ENCODE measurements around the gene LRP10. TPM values are rescaled to one million over a fixed set of nuclear protein-coding genes. Genes with fewer than 3 reads are reported as not detected.
A peak's percentile ranks its signal among the peaks of the same experiment; 100 is the strongest.

LRP10 gene
- total and polyA plus RNA-seq, 2 experiments from 2014 or later, result 56.2 to 117 TPM

DNA sequence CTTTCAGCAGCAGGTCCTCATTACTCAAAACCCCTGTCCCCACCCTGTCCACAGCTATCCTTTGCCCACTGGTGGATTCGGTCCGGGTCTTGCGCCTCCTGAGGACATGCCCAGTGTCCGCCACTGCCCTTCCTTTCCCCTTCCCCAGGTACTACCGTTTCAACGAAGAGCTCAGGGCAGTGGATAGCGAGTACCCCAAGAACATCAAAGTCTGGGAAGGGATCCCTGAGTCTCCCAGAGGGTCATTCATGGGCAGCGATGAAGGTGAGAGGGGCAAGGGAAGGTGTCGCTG, 26.5 kb upstream of the LRP10 start:
- Histone ChIP-seq H4K20me1 (ENCODE audit: insufficient read depth, poor library complexity, severe bottlenecking) (peaks cover 8% of the 10 kb centered on the region), H2AFZ (no peak overlapping the region), H3K4me1 (ENCODE audit: insufficient read depth) (peaks cover 35% of the 10 kb centered on the region), H3K36me3 (replicated peaks; ENCODE audit: insufficient read depth, low read depth) (no peaks in the 10 kb centered on the region), H3K27ac (no peak overlapping the region), H3K79me2 (peaks cover 22% of the 10 kb centered on the region), H3K27me3 (no peaks in the 10 kb centered on the region), H3K4me3 (no peak overlapping the region), H3K4me2 (no peak overlapping the region), H3K9me3 (ENCODE audit: low read depth) (no peaks in the 10 kb centered on the region), H3K9me2 (replicated peaks; ENCODE audit: insufficient read depth) (no peaks in the 10 kb centered on the region)
- TF ChIP-seq EZH2phosphoT487 (IDR thresholded peaks at IDR 0.05; ENCODE audit: low read depth, severe bottlenecking, unreplicated experiment), result no peak
- TF ChIP-seq, protein P1, sequence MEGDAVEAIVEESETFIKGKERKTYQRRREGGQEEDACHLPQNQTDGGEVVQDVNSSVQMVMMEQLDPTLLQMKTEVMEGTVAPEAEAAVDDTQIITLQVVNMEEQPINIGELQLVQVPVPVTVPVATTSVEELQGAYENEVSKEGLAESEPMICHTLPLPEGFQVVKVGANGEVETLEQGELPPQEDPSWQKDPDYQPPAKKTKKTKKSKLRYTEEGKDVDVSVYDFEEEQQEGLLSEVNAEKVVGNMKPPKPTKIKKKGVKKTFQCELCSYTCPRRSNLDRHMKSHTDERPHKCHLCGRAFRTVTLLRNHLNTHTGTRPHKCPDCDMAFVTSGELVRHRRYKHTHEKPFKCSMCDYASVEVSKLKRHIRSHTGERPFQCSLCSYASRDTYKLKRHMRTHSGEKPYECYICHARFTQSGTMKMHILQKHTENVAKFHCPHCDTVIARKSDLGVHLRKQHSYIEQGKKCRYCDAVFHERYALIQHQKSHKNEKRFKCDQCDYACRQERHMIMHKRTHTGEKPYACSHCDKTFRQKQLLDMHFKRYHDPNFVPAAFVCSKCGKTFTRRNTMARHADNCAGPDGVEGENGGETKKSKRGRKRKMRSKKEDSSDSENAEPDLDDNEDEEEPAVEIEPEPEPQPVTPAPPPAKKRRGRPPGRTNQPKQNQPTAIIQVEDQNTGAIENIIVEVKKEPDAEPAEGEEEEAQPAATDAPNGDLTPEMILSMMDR (IDR thresholded peaks at IDR 0.05; ENCODE audit: poor library complexity), result no peak
- TF ChIP-seq EZH2 (IDR thresholded peaks at IDR 0.05; ENCODE audit: borderline replicate concordance), result no peak
- WGBS (ENCODE audit: low lambda C conversion rate, missing lambda C conversion rate), result 92% methylated on average over 9 of the region's 9 CpGs
- no peak for DNase-seq (ENCODE audit: low spot score)

DNA sequence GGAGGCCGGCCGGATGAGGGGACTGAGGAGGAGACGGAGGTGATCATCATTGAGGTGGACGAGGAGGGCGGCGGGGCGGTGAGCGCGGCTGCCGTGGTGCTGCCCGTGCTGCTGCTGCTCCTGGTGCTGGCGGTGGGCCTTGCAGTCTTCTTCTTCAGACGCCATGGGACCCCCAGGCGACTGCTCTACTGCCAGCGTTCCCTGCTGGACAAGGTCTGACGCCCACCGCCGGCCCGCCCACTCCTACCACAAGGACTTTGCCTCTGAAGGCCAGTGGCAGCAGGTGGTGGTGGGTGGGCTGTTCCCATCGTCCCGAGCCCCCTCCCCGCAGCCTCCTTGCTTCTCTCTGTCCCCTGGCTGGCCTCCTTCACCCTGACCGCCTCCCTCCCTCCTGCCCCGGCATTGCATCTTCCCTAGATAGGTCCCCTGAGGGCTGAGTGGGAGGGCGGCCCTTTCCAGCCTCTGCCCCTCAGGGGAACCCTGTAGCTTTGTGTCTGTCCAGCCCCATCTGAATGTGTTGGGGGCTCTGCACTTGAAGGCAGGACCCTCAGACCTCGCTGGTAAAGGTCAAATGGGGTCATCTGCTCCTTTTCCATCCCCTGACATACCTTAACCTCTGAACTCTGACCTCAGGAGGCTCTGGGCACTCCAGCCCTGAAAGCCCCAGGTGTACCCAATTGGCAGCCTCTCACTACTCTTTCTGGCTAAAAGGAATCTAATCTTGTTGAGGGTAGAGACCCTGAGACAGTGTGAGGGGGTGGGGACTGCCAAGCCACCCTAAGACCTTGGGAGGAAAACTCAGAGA, 25.5 kb upstream of the LRP10 start:
- H2AFZ ChIP-seq, result no peak overlapping the region
- WGBS (ENCODE audit: low lambda C conversion rate, missing lambda C conversion rate), result 96% methylated on average over 23 of the region's 26 CpGs
- no peak overlapping the region for H3K4me2 ChIP-seq
- peaks cover 12% of the 10 kb centered on the region for H3K79me2 ChIP-seq
- no peak for TF ChIP-seq EZH2 (IDR thresholded peaks at IDR 0.05; ENCODE audit: borderline replicate concordance)
- H3K27me3 ChIP-seq, result no peaks in the 10 kb centered on the region
- no peak overlapping the region for H3K4me3 ChIP-seq
- H3K9me3 ChIP-seq (ENCODE audit: low read depth), result no peaks in the 10 kb centered on the region
- no peaks in the 10 kb centered on the region for H3K9me2 ChIP-seq (replicated peaks; ENCODE audit: insufficient read depth)
- H3K36me3 ChIP-seq (replicated peaks; ENCODE audit: insufficient read depth, low read depth), result no peaks in the 10 kb centered on the region
- no peaks in the 10 kb centered on the region for H4K20me1 ChIP-seq (ENCODE audit: insufficient read depth, poor library complexity, severe bottlenecking)
- H3K27ac ChIP-seq, result peak overlapping the region; percentile 99
- no peak for DNase-seq (ENCODE audit: low spot score)
- peaks cover 40% of the 10 kb centered on the region for H3K4me1 ChIP-seq (ENCODE audit: insufficient read depth)

DNA sequence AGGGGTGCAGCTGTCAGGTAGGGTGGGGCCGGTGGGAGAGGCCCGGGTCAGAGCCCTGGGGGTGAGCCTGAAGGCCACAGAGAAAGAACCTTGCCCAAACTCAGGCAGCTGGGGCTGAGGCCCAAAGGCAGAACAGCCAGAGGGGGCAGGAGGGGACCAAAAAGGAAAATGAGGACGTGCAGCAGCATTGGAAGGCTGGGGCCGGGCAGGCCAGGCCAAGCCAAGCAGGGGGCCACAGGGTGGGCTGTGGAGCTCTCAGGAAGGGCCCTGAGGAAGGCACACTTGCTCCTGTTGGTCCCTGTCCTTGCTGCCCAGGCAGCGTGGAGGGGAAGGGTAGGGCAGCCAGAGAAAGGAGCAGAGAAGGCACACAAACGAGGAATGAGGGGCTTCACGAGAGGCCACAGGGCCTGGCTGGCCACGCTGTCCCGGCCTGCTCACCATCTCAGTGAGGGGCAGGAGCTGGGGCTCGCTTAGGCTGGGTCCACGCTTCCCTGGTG, 24.7 kb upstream of the LRP10 start:
- H2AFZ ChIP-seq, result no peak overlapping the region
- no peaks in the 10 kb centered on the region for H3K27me3 ChIP-seq
- peaks cover 4% of the 10 kb centered on the region for H3K79me2 ChIP-seq
- no peak for DNase-seq (ENCODE audit: low spot score)
- 91% methylated on average over 10 of the region's 11 CpGs for WGBS (ENCODE audit: low lambda C conversion rate, missing lambda C conversion rate)
- no peak overlapping the region for H3K4me3 ChIP-seq
- TF ChIP-seq EZH2 (IDR thresholded peaks at IDR 0.05; ENCODE audit: borderline replicate concordance) (no peak), EZH2phosphoT487 (IDR thresholded peaks at IDR 0.05; ENCODE audit: low read depth, severe bottlenecking, unreplicated experiment) (no peak)
- TF ChIP-seq, protein P1 (IDR thresholded peaks at IDR 0.05; ENCODE audit: poor library complexity), result no peak
- no peaks in the 10 kb centered on the region for H3K9me2 ChIP-seq (replicated peaks; ENCODE audit: insufficient read depth)
- no peaks in the 10 kb centered on the region for H3K9me3 ChIP-seq (ENCODE audit: low read depth)
- peak overlapping the region; percentile 67 for H3K4me2 ChIP-seq
- peaks cover 42% of the 10 kb centered on the region for H3K4me1 ChIP-seq (ENCODE audit: insufficient read depth)
- peak overlapping the region; percentile 99 for H3K27ac ChIP-seq
- H4K20me1 ChIP-seq (ENCODE audit: insufficient read depth, poor library complexity, severe bottlenecking), result no peaks in the 10 kb centered on the region
- no peaks in the 10 kb centered on the region for H3K36me3 ChIP-seq (replicated peaks; ENCODE audit: insufficient read depth, low read depth)

DNA sequence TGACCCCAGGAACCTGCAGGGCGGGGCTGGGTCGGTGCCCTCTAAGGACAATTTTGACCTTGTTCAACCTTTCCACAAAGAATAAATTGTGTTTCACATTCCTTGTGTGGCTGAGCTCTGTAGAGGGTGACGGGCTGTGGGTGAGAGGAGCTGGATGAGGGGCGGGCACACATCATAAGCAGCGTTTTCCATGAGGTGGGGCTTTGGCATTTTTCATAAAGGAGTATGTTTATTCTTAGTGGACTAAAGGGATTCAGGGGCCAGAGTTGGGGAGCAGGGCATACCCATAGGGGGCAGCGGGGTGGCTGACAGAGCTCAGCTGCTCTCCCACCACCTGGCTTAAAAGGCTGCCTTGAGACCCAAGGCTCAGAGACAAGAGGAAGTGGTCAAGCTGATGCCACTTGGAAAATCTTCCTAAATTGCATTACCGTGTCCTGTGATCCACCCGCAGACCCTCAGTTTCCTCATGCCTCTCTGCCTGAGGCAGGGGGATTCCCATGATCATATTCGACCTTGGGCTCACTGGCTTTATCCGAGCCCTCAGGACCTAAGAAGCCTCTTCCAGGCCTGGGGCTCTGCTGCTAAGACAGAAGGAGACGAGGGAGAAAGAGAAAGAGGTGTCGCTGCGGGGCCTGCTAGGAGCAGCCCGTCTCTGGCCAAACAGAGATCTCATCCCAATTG, 23.7 kb upstream of the LRP10 start:
- WGBS (ENCODE audit: low lambda C conversion rate, missing lambda C conversion rate), result 62% methylated on average over 14 of the region's 14 CpGs
- peaks cover 50% of the 10 kb centered on the region for H3K4me1 ChIP-seq (ENCODE audit: insufficient read depth)
- TF ChIP-seq EZH2 (IDR thresholded peaks at IDR 0.05; ENCODE audit: borderline replicate concordance), result no peak
- TF ChIP-seq, protein P1 (IDR thresholded peaks at IDR 0.05; ENCODE audit: poor library complexity), result no peak
- no peak for TF ChIP-seq EZH2phosphoT487 (IDR thresholded peaks at IDR 0.05; ENCODE audit: low read depth, severe bottlenecking, unreplicated experiment)
- H3K79me2 ChIP-seq, result no peaks in the 10 kb centered on the region
- peak overlapping the region; percentile 99 for H3K27ac ChIP-seq
- no peak overlapping the region for H2AFZ ChIP-seq
- H3K9me3 ChIP-seq (ENCODE audit: low read depth), result no peaks in the 10 kb centered on the region
- H3K9me2 ChIP-seq (replicated peaks; ENCODE audit: insufficient read depth), result no peaks in the 10 kb centered on the region
- peak; percentile 53 for DNase-seq (ENCODE audit: low spot score)
- H3K36me3 ChIP-seq (replicated peaks; ENCODE audit: insufficient read depth, low read depth), result no peaks in the 10 kb centered on the region
- peak overlapping the region; percentile 67 for H3K4me2 ChIP-seq
- H3K4me3 ChIP-seq, result no peak overlapping the region
- H4K20me1 ChIP-seq (ENCODE audit: insufficient read depth, poor library complexity, severe bottlenecking), result no peaks in the 10 kb centered on the region
- H3K27me3 ChIP-seq, result no peaks in the 10 kb centered on the region

All from hepatocyte (in vitro differentiated cells).